B cell (primary cell): Measurements from ENCODE around the gene DCUN1D4. TPM values are rescaled to one million over a fixed set of nuclear protein-coding genes. Genes with fewer than 3 reads are reported as not detected.

Source experiments
- ATAC-seq: fragments of 200-7000 bp; cut with Tn5 transposase; one replicate; pipeline ENCODE4 v1.10.0; 2021; ENCODE audit warnings: low read depth, mild to moderate bottlenecking, moderate number of reproducible peaks, moderate library complexity
- CTCF ChIA-PET: fragments of 350-600 bp; sonication (Branson Sonifier 250); formaldehyde crosslinking; loops from one replicate; lab custom pipeline; 2021; ENCODE audit warnings: antibody characterized with exemption, inconsistent platforms; lab: Charles Lee
- POLR2A ChIA-PET: fragments of 350-600 bp; sonication (Branson Sonifier 250); formaldehyde crosslinking; loops from one replicate; lab custom pipeline; 2021; ENCODE audit warnings: antibody characterized with exemption; lab: Charles Lee
- DNase-seq: peaks from one replicate; pipeline ENCODE4 v3.0.0; 2013
- H2AFZ ChIP-seq: 2 replicates; pipeline ENCODE4 v1.6.1; 2012; ENCODE audit warnings: mild to moderate bottlenecking, low read depth, low read length; ENCODE audit not compliant: insufficient read depth, poor library complexity, severe bottlenecking
- H3K27ac ChIP-seq, 2 donors: 1 replicate in 1 of 2; 2 replicates in 1 of 2; pipeline ENCODE4 v1.5.1; 2012 to 2013; ENCODE audit warnings: low read length in 2 of 2, mild to moderate bottlenecking in 2 of 2, moderate library complexity in 1 of 2
- H3K27me3 ChIP-seq, 4 experiments: fragments of 200-600 bp in 1 of 4; sonication (generic) in 1 of 4; replicated peaks in 1 of 4; 1 replicate in 2 of 4; 2 replicates in 2 of 4; pipeline versions ENCODE4 v1.6.1 to v1.7.0; 2013 to 2016; ENCODE audit warnings: low read length in 3 of 4, mild to moderate bottlenecking in 2 of 4, mixed read lengths in 1 of 4, moderate library complexity in 1 of 4; ENCODE audit not compliant: insufficient read depth in 4 of 4, control insufficient read depth in 3 of 4; ENCODE audit errors: control extremely low read depth in 1 of 4
- H3K36me3 ChIP-seq, 2 experiments: replicated peaks in 1 of 2; 1 replicate in 1 of 2; 2 replicates in 1 of 2; pipeline versions ENCODE4 v1.6.1 to v1.7.1; 2013; ENCODE audit warnings: low read length in 1 of 2; ENCODE audit not compliant: insufficient read depth in 2 of 2, control insufficient read depth in 1 of 2; ENCODE audit errors: control extremely low read depth in 1 of 2, extremely low read depth in 1 of 2
- H3K4me1 ChIP-seq, 2 donors: fragments of 200-600 bp in 1 of 2; sonication (generic) in 1 of 2; 1 replicate in 1 of 2; 2 replicates in 1 of 2; pipeline versions ENCODE4 v1.5.1 to v1.6.1; 2013 to 2017; ENCODE audit warnings: low read length in 2 of 2; ENCODE audit not compliant: control insufficient read depth in 2 of 2, insufficient read depth in 2 of 2
- H3K4me2 ChIP-seq: replicated peaks from 2 replicates; pipeline ENCODE3; 2012; ENCODE audit warnings: mild to moderate bottlenecking, low read depth, low read length; ENCODE audit not compliant: poor library complexity, severe bottlenecking
- H3K4me3 ChIP-seq, 5 experiments: fragments of 200-600 bp in 1 of 5; sonication (generic) in 1 of 5; 1 replicate in 3 of 5; 2 replicates in 2 of 5; pipeline versions ENCODE4 v1.5.1 to v1.7.0; 2011 to 2016; ENCODE audit warnings: low read length in 4 of 5, mild to moderate bottlenecking in 4 of 5, low read depth in 2 of 5, control low read depth in 1 of 5, moderate library complexity in 1 of 5; ENCODE audit not compliant: insufficient read depth in 1 of 5; ENCODE audit errors: control extremely low read depth in 1 of 5, extremely low read depth in 1 of 5
- H3K79me2 ChIP-seq: fragments of 200-600 bp; sonication (generic); one replicate; pipeline ENCODE4 v1.6.0; 2016; ENCODE audit warnings: low read length; ENCODE audit not compliant: control insufficient read depth, insufficient read depth
- H3K9ac ChIP-seq: fragments of 200-600 bp; sonication (generic); 2 replicates; pipeline ENCODE4 v1.6.1; 2017; ENCODE audit warnings: mild to moderate bottlenecking, low read length, moderate library complexity
- H3K9me3 ChIP-seq, 3 donors: one replicate each; pipeline versions ENCODE4 v1.6.1 to v1.7.1; 2013; ENCODE audit warnings: low read length in 2 of 3; ENCODE audit not compliant: control insufficient read depth in 2 of 3, insufficient read depth in 1 of 3; ENCODE audit errors: control extremely low read depth in 1 of 3
- H4K20me1 ChIP-seq: 2 replicates; pipeline ENCODE4 v1.6.0; 2012; ENCODE audit warnings: mild to moderate bottlenecking, low read length; ENCODE audit not compliant: insufficient read depth, control insufficient read depth, poor library complexity, severe bottlenecking
- H3K27ac Mint-ChIP-seq: one replicate; pipeline ENCODE4 v1.8.0; 2021; ENCODE audit warnings: mixed read lengths
- H3K27me3 Mint-ChIP-seq: one replicate; pipeline ENCODE4 v1.8.0; 2021; ENCODE audit warnings: mixed read lengths
- H3K4me1 Mint-ChIP-seq: one replicate; pipeline ENCODE4 v1.8.0; 2021; ENCODE audit warnings: mixed read lengths
- H3K4me3 Mint-ChIP-seq: one replicate; pipeline ENCODE4 v1.8.0; 2021; ENCODE audit warnings: mixed read lengths
- H3K9me3 Mint-ChIP-seq: one replicate; pipeline ENCODE4 v1.8.0; 2022; ENCODE audit warnings: mixed read lengths; ENCODE audit not compliant: insufficient read depth
- CTCF ChIP-seq: fragments of 200-600 bp; IDR thresholded peaks from one replicate; pipeline ENCODE4 v1.8.0; 2022; ENCODE audit warnings: antibody characterized with exemption, mild to moderate bottlenecking
- EZH2 ChIP-seq: IDR thresholded peaks from 2 replicates; pipeline ENCODE4 v1.6.1; 2012; ENCODE audit warnings: borderline replicate concordance, low read depth, mild to moderate bottlenecking, moderate library complexity, low read length; ENCODE audit not compliant: insufficient read depth, poor library complexity, severe bottlenecking
- WGBS: methylation state at CpG from one replicate; pipeline ENCODE4 v1.1.5; 2013; ENCODE audit warnings: missing lambda C conversion rate; ENCODE audit not compliant: insufficient coverage; 5-methylcytosine and 5-hydroxymethylcytosine counted together
- intact Hi-C: fragments of 100-400 bp; cut with micrococcal nuclease; formaldehyde crosslinking; loops from one replicate; pipeline ENCODE4 v1.10.0; 2022
- polyA plus RNA-seq: library from polyadenylated mRNA; depleted of rRNA; stranded (reverse); fragments of >200 nt; gene quantifications from 2 replicates; pipeline ENCODE4 v1.2.3, GENCODE V29; 2012
- total RNA-seq, 2 donors: library from RNA; stranded (reverse); fragments of 120-200 nt in 1 of 2; gene quantifications; 1 replicate in 1 of 2; 2 replicates in 1 of 2; pipeline versions ENCODE4 v1.2.3 to v1.2.4, GENCODE V29; 2013 to 2022

The DCUN1D4 gene
- total and polyA plus RNA-seq, 2 donors (not counting 1 experiment from before 2014, with no cell fraction given), result 15.1 to 39.7 TPM

GRCh38 chr4:51878431-51878830 lies 35.5 kb downstream of the DCUN1D4 start:
- intact Hi-C loops, result no loop called here
- Mint-ChIP-seq H3K9me3 (peaks cover 3% of the 10 kb centered on the region), H3K4me3 (no peak overlapping the region), H3K27ac (no peak overlapping the region), H3K27me3 (no peaks in the 10 kb centered on the region), H3K4me1 (no peaks in the 10 kb centered on the region)
- no peaks in the 10 kb centered on the region for H4K20me1 ChIP-seq
- ChIA-PET POLR2A (no interaction called here), CTCF (interaction anchor here (0.9 kb wide), 1 partner anchor 47 kb away, joined by 3 read pairs; no protein-coding TSS in a partner anchor)
- no peaks in the 10 kb centered on the region for H3K79me2 ChIP-seq
- H3K36me3 ChIP-seq, result peaks cover 0 to 32% of the 10 kb centered on the region in 2 experiments
- H3K4me2 ChIP-seq, result no peak overlapping the region
- ATAC-seq, result no peak
- no peak for DNase-seq
- no peaks in the 10 kb centered on the region for H3K27me3 ChIP-seq
- no peak overlapping the region for H3K9ac ChIP-seq
- H3K4me3 ChIP-seq, result no peak overlapping the region
- H3K27ac ChIP-seq, result no peak overlapping the region
- TF ChIP-seq CTCF (no peak), EZH2 (no peak)
- H2AFZ ChIP-seq, result no peak overlapping the region
- H3K9me3 ChIP-seq, result no peaks in the 10 kb centered on the region
- WGBS, result no CpG with 5 or more reads among the region's 2 CpGs
- H3K4me1 ChIP-seq, result no peaks in the 10 kb centered on the region

GRCh38 chr4:51880016-51880915 lies 37.3 kb downstream of the DCUN1D4 start:
- H4K20me1 ChIP-seq, result no peaks in the 10 kb centered on the region
- H3K79me2 ChIP-seq, result no peaks in the 10 kb centered on the region
- no peaks in the 10 kb centered on the region for H3K27me3 ChIP-seq
- peaks cover 0 to 19% of the 10 kb centered on the region in 2 experiments for H3K36me3 ChIP-seq
- ChIA-PET CTCF (interaction anchor here (1.2 to 2.3 kb wide), 2 partner anchors 11 to 16 kb away, joined by 5 to 9 read pairs; no protein-coding TSS in a partner anchor), POLR2A (no interaction called here)
- H2AFZ ChIP-seq, result no peak overlapping the region
- TF ChIP-seq EZH2 (no peak), CTCF (no peak)
- no peaks in the 10 kb centered on the region for H3K4me1 ChIP-seq
- Mint-ChIP-seq H3K27ac (no peak overlapping the region), H3K4me1 (no peaks in the 10 kb centered on the region), H3K27me3 (no peaks in the 10 kb centered on the region), H3K9me3 (peaks cover 3% of the 10 kb centered on the region), H3K4me3 (no peak overlapping the region)
- H3K4me3 ChIP-seq, result no peak overlapping the region
- H3K27ac ChIP-seq, result no peak overlapping the region
- no peaks in the 10 kb centered on the region for H3K9me3 ChIP-seq
- H3K9ac ChIP-seq, result no peak overlapping the region
- H3K4me2 ChIP-seq, result no peak overlapping the region
- WGBS, result 95% methylated on average over 7 of the region's 9 CpGs
- DNase-seq (no peak), ATAC-seq (no peak)
- intact Hi-C loops, result no loop called here
